ENCODE results near the gene TRPC4.

- TF ChIP-seq CTCF (IDR thresholded peaks at IDR 0.05) = no peak
- no peak for TF ChIP-seq EZH2 (IDR thresholded peaks at IDR 0.05; ENCODE audit: borderline replicate concordance, insufficient read depth, low read depth, low read length, poor library complexity, severe bottlenecking)
Observed at GRCh38 chr13:37914781-37915391, 45.3 kb upstream of the TRPC4 start.
